Skin of body (tissue), 1 donor: ENCODE measurements around the gene RABAC1. TPM values are rescaled to one million over a fixed set of nuclear protein-coding genes. Genes with fewer than 3 reads are reported as not detected.

Source experiments
- total RNA-seq: library from RNA; depleted of rRNA; stranded (reverse); fragments of >200 nt; gene quantifications from one replicate; pipeline ENCODE4 v1.2.3, GENCODE V29; 2014

The RABAC1 gene
- total RNA-seq, 1 donor from 2014 or later = 68.0 TPM

Other genes with a start within 250 kb of the RABAC1 start
- gene CEACAM6, start 203.8 kb downstream of the RABAC1 start, total RNA-seq = 5.0 TPM
- gene CEACAM3, start 162.7 kb downstream of the RABAC1 start, total RNA-seq = 1.5 TPM
- not detected for gene LYPD4, start 114.6 kb downstream of the RABAC1 start, total RNA-seq
- not detected for gene DMRTC2, start 114.3 kb downstream of the RABAC1 start, total RNA-seq
- 470 TPM for gene RPS19, start 99.1 kb downstream of the RABAC1 start, total RNA-seq
- gene CD79A, start 82.0 kb downstream of the RABAC1 start, total RNA-seq = 0.79 TPM
- gene ARHGEF1, start 76.1 kb downstream of the RABAC1 start, total RNA-seq = 34.3 TPM
- 0.10 TPM for gene ERFL, start 30.9 kb downstream of the RABAC1 start, total RNA-seq
- not detected for gene ATP1A3, start 34.9 kb upstream of the RABAC1 start, total RNA-seq
- gene GRIK5, start 110.9 kb upstream of the RABAC1 start, total RNA-seq = 1.8 TPM
- 8.7 TPM for gene ZNF574, start 116.8 kb upstream of the RABAC1 start, total RNA-seq
- 0.30 TPM for gene POU2F2, start 173.1 kb upstream of the RABAC1 start, total RNA-seq